Testis (tissue), 2 donors: ENCODE data around the gene HBP1.

Source experiments
- POLR2A ChIP-seq: fragments of 450-650 bp; IDR thresholded peaks from one replicate; pipeline ENCODE4 v1.6.1; 2017; ENCODE audit warnings: antibody characterized with exemption, mild to moderate bottlenecking, moderate library complexity
- TF ChIP-seq, protein P1 (sequence below), 3 experiments: fragments of 450-650 bp in 2 of 3; fragments of 200-600 bp in 1 of 3; sonication (generic) in 1 of 3; IDR thresholded peaks; one replicate each; pipeline ENCODE4 v1.5.1; 2016 to 2019; ENCODE audit warnings: antibody characterized with exemption in 3 of 3, mild to moderate bottlenecking in 2 of 3, moderate library complexity in 1 of 3

DNA sequence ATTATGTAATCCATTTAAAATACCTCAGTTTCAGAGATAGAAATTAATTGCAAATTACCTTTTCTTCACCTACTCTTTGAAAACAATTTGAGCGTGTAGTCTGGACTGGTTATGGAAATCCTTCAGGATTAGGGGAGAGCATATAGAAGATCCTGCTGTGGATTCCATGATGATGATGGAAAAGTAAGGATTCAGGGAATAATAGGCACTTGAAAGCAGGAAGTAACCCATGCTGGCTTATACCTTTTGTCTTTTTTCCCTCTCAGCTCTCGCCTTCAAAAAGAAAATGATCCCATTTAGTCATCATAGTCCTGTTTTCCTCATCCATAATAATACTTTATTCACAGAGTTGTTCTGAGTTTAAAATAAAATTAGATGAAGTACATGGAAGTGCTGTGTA is 4.4 kb downstream of the HBP1 start:
- TF ChIP-seq, protein P1, sequence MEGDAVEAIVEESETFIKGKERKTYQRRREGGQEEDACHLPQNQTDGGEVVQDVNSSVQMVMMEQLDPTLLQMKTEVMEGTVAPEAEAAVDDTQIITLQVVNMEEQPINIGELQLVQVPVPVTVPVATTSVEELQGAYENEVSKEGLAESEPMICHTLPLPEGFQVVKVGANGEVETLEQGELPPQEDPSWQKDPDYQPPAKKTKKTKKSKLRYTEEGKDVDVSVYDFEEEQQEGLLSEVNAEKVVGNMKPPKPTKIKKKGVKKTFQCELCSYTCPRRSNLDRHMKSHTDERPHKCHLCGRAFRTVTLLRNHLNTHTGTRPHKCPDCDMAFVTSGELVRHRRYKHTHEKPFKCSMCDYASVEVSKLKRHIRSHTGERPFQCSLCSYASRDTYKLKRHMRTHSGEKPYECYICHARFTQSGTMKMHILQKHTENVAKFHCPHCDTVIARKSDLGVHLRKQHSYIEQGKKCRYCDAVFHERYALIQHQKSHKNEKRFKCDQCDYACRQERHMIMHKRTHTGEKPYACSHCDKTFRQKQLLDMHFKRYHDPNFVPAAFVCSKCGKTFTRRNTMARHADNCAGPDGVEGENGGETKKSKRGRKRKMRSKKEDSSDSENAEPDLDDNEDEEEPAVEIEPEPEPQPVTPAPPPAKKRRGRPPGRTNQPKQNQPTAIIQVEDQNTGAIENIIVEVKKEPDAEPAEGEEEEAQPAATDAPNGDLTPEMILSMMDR (IDR thresholded peaks at IDR 0.05): no peak
- TF ChIP-seq POLR2A: no peak
